ENCODE measurements around the gene DYNLT1. TPM values are rescaled to one million over a fixed set of nuclear protein-coding genes. Genes with fewer than 3 reads are reported as not detected.
A peak's percentile ranks its signal among the peaks of the same experiment; 100 is the strongest.

DYNLT1 gene
- total RNA-seq, 1 experiment from 2014 or later: 105 TPM

GRCh38 chr6:158686791-158687381 lies 42.3 kb upstream of the DYNLT1 start:
- Histone ChIP-seq H3K27me3 (ENCODE audit: insufficient read depth, low read length) (no peaks in the 10 kb centered on the region), H4K8ac (replicated peaks; ENCODE audit: insufficient read length, low read depth, low read length) (no peak overlapping the region), H3K23me2 (ENCODE audit: insufficient read length, low read depth, low read length, poor library complexity, severe bottlenecking) (no peaks in the 10 kb centered on the region), H2BK120ac (ENCODE audit: low read depth, low read length, poor library complexity, severe bottlenecking) (no peak overlapping the region), H4K20me1 (ENCODE audit: control insufficient read depth, insufficient read depth, insufficient read length) (no peaks in the 10 kb centered on the region), H4K91ac (ENCODE audit: insufficient read length, low read depth, low read length) (no peak overlapping the region), H3K79me2 (ENCODE audit: insufficient read depth, low read length) (no peaks in the 10 kb centered on the region), H3K56ac (ENCODE audit: insufficient read length, low read depth, low read length) (no peak overlapping the region), H3T11ph (ENCODE audit: low read length) (no peak overlapping the region), H2BK15ac (ENCODE audit: low read depth, low read length) (no peak overlapping the region), H3K4ac (ENCODE audit: low read depth, low read length) (no peak overlapping the region), H3K23ac (ENCODE audit: insufficient read length, low read depth, low read length) (no peak overlapping the region), H2BK20ac (ENCODE audit: low read depth, low read length, poor library complexity, severe bottlenecking) (no peak overlapping the region), H3K9me3 (ENCODE audit: control insufficient read depth, low read depth, low read length) (no peaks in the 10 kb centered on the region), H2BK5ac (ENCODE audit: insufficient read length, low read length) (no peak overlapping the region), H2AK5ac (ENCODE audit: insufficient read length, low read length) (no peak overlapping the region), H2AFZ (ENCODE audit: low read length) (no peak overlapping the region), H3K4me2 (ENCODE audit: insufficient read depth, insufficient read length, low read length) (no peak overlapping the region), H3K4me1 (ENCODE audit: insufficient read depth, low read length) (no peaks in the 10 kb centered on the region), H3K79me1 (ENCODE audit: insufficient read depth, low read depth, low read length, poor library complexity, severe bottlenecking) (no peaks in the 10 kb centered on the region), H2BK12ac (ENCODE audit: insufficient read length, low read depth, low read length) (no peak overlapping the region), H3K14ac (ENCODE audit: insufficient read depth, low read length) (no peak overlapping the region), H3K18ac (ENCODE audit: insufficient read length, low read depth, low read length) (no peak overlapping the region), H3K27ac (ENCODE audit: insufficient read length, low read depth, low read length) (no peak overlapping the region), H4K5ac (ENCODE audit: insufficient read length, low read depth, low read length) (no peak overlapping the region), H3K9ac (ENCODE audit: extremely low read depth, insufficient read length, low read length) (no peak overlapping the region)
- Mint-ChIP-seq H3K27ac (peak overlapping the region in 1 of 3 experiments; percentile 49; a peak in 1 of 7 replicates), H3K36me3 (ENCODE audit: insufficient read depth in 1 of 3, low read depth in 3 of 3) (no peaks in the 10 kb centered on the region), H3K4me3 (no peak overlapping the region), H3K27me3 (ENCODE audit: low read depth) (no peaks in the 10 kb centered on the region), H3K4me1 (peaks cover 6 to 8% of the 10 kb centered on the region in 2 experiments), H3K9me3 (no peaks in the 10 kb centered on the region)
- WGBS (ENCODE audit: extremely low coverage, insufficient read length, low lambda C conversion rate): no CpG with 5 or more reads among the region's 7 CpGs
- no peak for DNase-seq
- TF ChIP-seq, protein P1, sequence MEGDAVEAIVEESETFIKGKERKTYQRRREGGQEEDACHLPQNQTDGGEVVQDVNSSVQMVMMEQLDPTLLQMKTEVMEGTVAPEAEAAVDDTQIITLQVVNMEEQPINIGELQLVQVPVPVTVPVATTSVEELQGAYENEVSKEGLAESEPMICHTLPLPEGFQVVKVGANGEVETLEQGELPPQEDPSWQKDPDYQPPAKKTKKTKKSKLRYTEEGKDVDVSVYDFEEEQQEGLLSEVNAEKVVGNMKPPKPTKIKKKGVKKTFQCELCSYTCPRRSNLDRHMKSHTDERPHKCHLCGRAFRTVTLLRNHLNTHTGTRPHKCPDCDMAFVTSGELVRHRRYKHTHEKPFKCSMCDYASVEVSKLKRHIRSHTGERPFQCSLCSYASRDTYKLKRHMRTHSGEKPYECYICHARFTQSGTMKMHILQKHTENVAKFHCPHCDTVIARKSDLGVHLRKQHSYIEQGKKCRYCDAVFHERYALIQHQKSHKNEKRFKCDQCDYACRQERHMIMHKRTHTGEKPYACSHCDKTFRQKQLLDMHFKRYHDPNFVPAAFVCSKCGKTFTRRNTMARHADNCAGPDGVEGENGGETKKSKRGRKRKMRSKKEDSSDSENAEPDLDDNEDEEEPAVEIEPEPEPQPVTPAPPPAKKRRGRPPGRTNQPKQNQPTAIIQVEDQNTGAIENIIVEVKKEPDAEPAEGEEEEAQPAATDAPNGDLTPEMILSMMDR (conservative IDR thresholded peaks at IDR 0.05): no peak
